ENCODE measurements around the gene AKAP8.
A peak's percentile ranks its signal among the peaks of the same experiment; 100 is the strongest.
"Not testable (repeated sequence)": the region's sequence is repeated elsewhere in the genome, so short reads cannot be mapped to it uniquely, and the experiment has no call there.

The AKAP8 gene

GRCh38 chr19:15372470-15372869 is 7.1 kb downstream of the AKAP8 start:
- DNase-seq: no peak

DNA sequence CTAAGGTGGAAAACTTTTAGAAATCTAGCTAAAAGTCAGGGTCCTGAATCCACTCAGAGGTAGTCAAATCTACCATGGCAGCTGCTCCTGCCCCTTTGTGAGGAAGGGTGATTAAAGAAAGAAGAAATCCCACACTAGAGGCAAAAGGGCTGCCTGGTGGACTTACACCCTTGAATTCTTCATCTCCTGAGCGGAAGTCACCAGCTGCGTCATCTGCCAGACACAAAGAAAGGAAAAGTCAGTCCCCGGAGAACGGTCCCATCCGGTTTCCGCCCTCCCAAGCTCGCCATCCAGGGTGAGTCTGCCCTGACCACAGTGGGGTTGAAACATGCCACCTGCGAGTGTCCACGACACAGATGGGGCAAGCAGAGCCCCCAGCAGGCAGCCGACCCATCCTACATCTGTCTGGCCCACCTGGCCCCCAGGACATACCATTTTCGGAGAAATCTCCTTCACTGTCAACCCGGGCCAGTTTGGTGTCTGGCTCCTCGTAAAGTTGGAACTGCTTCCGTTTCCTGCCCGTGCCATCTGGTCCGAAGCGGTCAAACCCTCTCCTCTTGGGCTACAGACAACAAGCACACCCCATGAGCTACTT is 7.7 kb downstream of the AKAP8 start:
- DNase-seq: no peak

- DNase-seq: no peak
Observed at GRCh38 chr19:15371119-15371518, 8.5 kb downstream of the AKAP8 start.

GRCh38 chr19:15369594-15369891 is 10.0 kb downstream of the AKAP8 start:
- DNase-seq: no peak

GRCh38 chr19:15368798-15369593 is 10.6 kb downstream of the AKAP8 start:
- DNase-seq: no peak

DNA sequence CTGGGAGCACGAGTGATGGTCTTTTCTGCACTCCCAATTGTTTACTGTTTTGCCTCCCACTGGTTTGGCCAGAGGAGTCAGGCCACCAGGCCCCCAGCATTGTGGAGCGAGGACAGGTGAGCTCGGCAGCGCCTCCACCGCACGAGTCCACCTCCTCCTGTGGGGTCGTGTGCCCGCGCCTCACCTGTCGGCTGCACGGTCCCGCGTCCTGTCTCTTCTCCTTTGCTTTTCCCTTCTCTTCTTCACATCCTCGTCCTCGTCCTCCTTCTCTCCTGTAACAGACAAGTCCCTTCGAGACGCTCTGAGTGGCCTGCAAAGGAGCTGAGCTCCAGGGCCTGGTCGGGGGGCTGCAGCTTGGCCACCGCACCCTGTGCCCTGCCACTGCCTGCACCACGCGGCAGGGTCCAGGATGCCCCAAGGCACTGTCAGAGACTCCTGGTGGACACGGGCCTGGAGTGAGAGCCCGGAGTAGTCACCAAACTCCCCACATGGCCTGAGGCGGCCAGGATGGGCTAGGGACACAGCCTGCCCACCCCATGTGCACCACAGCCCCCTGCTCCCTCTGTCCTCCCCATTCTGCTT is 11.4 kb downstream of the AKAP8 start:
- DNase-seq: no peak

DNA sequence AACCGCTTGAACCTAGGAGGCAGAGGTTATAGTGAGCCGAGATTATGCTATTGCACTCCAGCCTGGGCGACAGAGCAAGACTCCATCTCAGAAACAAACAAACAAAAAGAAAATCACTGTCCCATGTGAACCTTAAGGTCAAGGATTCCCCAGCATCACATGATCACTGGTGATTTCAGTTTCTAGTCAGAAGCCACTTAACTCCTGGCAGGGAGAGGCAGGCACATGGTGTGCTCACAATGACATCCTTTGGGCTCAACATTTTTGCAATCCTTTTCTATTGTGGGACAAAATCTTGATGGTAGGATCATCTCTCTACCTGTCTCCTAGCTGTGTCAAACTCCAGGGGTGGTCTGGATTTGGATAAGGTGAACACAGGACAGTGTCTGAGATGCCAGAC is 12.1 kb downstream of the AKAP8 start:
- DNase-seq: no peak

- no peak for DNase-seq
Observed at GRCh38 chr19:15365264-15365663, 14.3 kb downstream of the AKAP8 start.

- DNase-seq: not testable (repeated sequence)
Observed at GRCh38 chr19:15363791-15364190, 15.8 kb downstream of the AKAP8 start.

DNA sequence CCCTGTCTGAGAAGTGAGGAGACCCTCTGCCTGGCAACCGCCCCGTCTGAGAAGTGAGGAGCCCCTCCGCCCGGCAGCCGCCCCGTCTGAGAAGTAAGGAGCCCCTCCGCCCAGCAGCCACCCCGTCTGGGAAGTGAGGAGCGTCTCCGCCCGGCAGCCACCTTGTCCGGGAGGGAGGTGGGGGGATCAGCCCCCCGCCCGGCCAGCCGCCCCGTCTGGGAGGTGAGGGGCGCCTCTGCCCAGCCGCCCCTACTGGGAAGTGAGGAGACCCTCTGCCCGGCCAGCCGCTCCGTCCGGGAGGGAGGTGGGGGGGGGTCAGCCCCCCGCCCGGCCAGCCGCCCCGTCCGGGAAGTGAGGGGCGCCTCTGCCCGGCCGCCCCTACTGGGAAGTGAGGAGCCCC is 16.5 kb downstream of the AKAP8 start:
- DNase-seq: not testable (repeated sequence)

DNA sequence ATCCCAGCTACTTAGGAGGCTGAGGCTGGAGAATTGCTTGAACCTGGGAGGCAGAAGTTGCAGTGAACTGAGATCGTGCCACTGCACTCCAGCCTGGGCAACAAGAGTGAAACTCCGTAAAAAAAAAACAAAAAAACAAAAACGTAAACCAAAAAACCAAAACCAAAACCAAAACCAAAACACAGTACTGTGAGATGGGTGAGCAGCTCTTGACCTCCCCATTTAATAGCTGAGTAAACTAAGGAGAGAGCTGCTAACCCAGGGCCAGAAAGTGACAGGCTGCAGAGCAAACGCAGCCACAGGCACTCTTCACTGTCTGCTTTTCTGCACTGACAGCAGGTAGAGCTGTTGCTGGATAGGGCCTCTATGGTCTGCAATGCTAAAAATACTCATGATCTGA is 19.6 kb downstream of the AKAP8 start:
- peak in 1 of 5 experiments; percentile 62 for DNase-seq

DNA sequence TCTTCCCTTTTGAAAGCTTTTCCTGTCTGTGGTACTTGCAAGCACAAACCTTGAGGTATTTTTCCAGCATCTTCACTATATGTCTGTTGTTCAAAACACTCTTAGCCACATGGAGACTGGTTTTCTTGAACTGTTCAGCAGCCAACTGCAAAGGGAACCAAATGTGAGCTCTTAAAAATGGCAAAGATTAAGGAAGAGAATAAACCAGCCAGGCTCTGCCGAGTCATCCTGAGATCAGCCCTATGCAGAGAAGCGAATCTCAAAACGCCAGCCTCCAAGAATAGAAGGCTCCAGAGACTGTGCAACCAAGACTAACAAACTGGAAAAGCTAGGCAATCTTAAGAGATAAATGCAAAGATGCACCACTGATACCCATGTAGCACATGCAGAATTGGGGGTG is 20.7 kb downstream of the AKAP8 start:
- DNase-seq: no peak

GRCh38 chr19:15357906-15358305 is 21.7 kb downstream of the AKAP8 start:
- no peak for DNase-seq

DNA sequence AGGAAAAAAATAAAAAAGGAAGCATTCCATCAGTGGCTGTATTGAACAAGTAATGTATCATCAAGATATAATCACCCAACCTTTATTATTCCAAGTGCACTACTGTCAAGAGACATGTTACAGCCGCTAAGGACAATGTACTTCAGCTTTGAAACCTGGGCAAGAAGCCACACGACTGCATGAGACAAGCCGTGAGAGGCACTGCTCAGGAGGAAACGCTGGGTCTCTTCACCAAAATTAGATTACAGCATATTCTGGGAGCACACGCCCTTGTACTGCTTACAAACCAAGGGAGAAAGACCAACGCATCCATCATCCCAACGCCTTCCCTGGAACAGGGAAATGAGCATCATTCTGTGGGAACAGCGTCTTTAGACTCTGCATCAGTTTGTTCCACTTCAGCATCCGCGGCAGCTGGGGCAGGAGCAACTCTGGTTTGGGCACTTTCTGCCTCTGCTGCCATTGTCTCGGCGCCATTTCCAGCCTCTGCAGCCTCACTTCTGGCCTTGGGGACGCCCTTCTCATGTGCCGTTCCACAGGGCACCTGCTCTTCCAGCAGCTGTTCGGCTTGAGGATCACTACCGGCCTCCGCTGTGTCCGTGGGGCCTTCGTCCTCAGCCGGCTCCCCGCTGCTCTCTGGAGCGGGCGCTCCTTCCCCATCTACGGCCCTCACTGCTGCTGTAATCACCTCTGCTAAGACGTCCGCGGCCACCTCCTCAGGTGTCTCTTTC is 24.9 kb downstream of the AKAP8 start:
- DNase-seq: no peak

DNA sequence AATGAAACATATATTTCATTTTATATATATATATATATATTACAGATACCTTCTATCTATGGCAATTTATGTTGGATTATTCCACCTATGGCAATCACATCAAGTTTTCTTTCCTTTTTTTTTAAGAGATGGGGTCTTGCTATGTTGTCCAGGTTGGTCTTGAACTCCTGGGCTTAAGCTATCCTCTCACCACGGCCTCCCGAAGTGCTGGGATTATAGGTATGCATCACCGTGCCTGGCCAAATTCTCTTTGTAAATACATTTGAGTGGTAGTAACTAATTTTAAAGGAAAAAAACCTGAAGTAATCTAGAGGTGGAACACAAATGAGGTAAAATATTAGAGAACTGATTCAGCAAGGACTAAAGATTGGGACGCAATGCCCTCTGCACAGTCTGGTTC is 25.7 kb downstream of the AKAP8 start:
- no peak for DNase-seq

- not testable (repeated sequence) for DNase-seq
Observed at GRCh38 chr19:15352535-15352934, 27.1 kb downstream of the AKAP8 start.

DNA sequence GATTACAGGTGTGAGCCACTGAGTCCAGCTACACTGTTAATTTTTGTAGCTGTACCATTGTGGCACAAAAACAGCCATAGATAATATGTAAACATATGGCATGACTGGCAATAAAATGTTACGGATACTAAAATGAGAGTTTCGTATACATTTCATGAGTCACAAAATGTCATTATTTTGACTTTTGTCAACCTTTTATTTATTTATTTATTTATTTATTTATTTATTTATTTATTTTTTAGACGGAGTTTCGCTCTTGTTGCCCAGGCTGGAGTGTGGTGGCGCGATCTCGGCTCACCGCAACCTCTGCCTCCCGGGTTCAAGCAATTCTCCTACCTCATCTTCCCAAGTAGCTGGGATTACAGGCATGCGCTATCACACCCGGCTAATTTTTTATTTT is 38.3 kb downstream of the AKAP8 start:
- not testable (repeated sequence) for DNase-seq

DNA sequence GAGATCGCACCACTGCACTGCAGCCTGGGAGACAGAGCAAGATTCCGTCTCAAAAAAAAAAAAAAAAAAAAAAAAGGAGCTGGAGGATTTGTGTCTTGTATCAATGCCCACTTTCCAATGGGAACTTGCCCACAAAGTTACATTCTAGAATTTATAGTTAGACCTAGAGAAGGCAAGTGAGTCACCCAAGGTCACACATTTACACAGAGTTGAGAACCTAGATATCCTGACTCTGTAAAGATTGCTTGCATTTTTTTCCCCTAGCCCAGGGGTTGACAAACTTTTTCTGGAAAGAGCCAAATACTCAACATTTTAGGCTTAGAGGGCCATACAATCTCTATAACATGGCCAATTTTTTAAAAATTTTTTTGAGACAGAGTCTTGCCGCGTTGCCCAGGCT is 39.5 kb downstream of the AKAP8 start:
- no peak for DNase-seq

DNA sequence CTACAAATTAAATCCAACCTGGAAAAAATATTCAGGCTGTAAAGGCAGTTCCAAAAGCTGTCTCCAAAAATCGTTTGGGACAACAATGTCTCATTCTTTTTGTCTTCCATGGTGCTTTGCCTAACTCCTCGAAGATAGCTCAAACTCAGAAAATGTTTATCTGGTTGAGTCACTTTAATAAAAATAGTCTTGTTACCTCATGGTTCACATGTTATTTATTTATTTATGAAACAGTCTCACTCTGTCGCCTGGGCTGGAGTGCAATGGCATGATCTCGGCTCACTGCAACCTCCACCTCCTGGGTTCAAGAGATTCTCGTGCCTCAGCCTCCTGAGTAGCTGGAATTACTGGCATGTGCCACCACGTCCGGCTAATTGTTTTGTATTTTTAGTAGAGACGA is 42.4 kb downstream of the AKAP8 start:
- no peak for DNase-seq

GRCh38 chr19:15335992-15336391 is 43.6 kb downstream of the AKAP8 start:
- DNase-seq: not testable (repeated sequence)

DNA sequence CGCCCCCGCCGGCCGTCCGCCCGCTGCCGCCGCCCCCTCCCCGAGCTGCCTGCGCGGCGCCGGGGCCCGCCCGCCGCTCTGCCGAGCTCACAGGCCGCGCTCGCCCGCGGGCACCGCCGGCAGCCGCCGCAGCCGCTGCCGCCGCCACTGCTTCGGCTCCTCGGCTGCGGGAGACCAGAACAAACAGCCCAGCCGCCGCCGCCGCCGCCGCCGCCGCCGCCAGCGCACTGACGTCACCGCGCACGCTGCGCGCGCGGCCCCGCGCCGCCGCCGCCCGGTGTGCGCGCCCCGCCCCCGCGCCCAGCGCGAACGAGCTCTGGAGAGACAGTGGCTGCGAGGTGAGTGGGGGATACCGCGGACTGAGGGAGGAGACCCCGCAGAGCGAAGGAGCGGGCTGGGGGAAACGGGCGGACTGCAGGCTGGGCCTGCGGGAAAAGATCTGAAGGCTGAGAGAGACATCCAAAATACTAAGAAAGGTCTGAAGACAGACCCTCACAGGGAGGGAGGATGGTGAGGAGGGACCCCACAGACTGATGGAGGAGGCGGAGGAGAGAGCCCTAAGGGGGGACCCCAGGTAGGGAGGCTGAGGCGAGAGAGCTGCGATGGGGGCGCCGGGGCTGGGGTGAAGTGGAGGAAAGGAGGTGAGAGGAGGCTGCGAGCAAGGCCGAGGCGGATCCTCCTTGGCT is 47.1 kb downstream of the AKAP8 start, which contains the start of gene BRD4:
TSS of gene BRD4 (minus strand) at position 229 of the 686 bp plus-strand sequence. CDS start 59,440 bp downstream, outside the sequence.
- peak; percentile 58 to 85 (median 69) for DNase-seq

DNA sequence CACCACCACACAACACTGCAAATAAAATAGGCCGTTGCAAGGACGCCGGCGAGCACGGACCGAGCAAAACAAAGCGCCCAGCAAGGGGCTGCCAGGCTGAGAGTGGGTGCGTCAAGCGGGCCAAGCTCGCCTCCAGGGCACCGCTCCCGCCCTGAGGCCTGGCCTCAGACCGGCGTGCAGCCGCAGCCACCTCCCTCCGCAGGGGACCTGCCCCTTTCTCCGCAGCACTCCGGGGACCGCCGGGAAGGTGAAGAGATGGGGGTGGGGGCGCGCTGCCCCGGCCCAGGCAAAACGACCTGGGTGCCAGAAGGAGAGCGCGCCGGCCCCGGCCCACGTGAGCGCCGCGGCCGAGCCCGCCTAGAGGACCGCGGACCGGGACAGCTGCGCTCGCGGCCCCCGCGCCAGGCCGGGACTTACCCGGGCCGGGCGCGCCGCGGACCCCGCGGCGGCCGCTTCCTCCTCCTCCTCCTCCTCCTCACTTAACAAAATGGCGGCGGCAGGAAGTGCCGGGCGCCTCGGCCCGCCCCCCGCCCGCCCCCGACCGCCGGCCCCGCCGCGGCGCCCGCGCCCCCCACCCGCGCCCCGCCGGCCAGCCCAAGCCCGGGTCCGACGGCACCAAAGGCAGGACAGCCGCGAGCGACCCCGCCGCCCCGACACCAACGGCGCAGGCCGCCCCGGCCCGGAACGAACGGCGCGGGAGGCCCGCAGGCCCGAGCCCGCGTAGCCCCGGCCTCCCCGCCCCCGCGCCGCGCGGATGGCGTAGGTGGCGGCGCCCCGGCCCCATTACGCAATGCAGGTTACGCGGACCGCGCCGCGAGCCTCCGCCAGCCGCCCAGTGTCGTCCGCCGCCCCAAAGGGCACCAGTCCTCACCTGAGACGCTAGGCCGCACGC is 47.9 kb downstream of the AKAP8 start:
- DNase-seq: peak; percentile 36 to 76 (median 57)
